Body of pancreas (tissue), 4 donors: ENCODE measurements around the gene USP24. TPM values are rescaled to one million over a fixed set of nuclear protein-coding genes. Genes with fewer than 3 reads are reported as not detected.
A peak's percentile ranks its signal among the peaks of the same experiment; 100 is the strongest.

Experiments
- ATAC-seq: fragments of 150-250 bp; one replicate; pipeline ENCODE4 v1.9.1; 2016
- DNase-seq, 4 donors: peaks; one replicate each; pipeline ENCODE4 v3.0.0-alpha.2; 2019
- H3K27ac ChIP-seq, 4 donors: fragments of 200-600 bp; sonication (generic); 1 replicate in 3 of 4; 2 replicates in 1 of 4; pipeline versions ENCODE4 v1.5.1 to v1.6.1; 2016 to 2019; ENCODE audit warnings: mild to moderate bottlenecking in 1 of 4, mixed read lengths in 1 of 4, moderate library complexity in 1 of 4
- H3K27me3 ChIP-seq, 2 donors: fragments of 200-600 bp; sonication (generic); one replicate each; pipeline ENCODE4 v1.6.0; 2016; ENCODE audit warnings: mild to moderate bottlenecking in 1 of 2
- H3K36me3 ChIP-seq, 2 donors: fragments of 200-600 bp; sonication (generic); replicated peaks in 1 of 2; 2 replicates each; pipeline ENCODE4 v1.5.1; 2016; ENCODE audit warnings: low read depth in 2 of 2; ENCODE audit not compliant: insufficient read depth in 1 of 2
- H3K4me1 ChIP-seq: fragments of 200-600 bp; sonication (generic); one replicate; pipeline ENCODE4 v1.6.0; 2016
- H3K4me3 ChIP-seq, 2 donors: fragments of 200-600 bp; sonication (generic); 1 replicate in 1 of 2; 2 replicates in 1 of 2; pipeline ENCODE4 v1.5.1; 2016 to 2019
- H3K9me3 ChIP-seq, 3 donors: fragments of 200-600 bp; sonication (generic); 1 replicate in 2 of 3; 2 replicates in 1 of 3; pipeline ENCODE4 v1.5.1; 2016
- POLR2A ChIP-seq, 3 donors: fragments of 450-650 bp; IDR thresholded peaks; one replicate each; pipeline ENCODE4 v1.6.1; 2016; ENCODE audit warnings: antibody characterized with exemption in 3 of 3, mild to moderate bottlenecking in 2 of 3
- WGBS, 2 donors: methylation state at CpG; one replicate each; pipeline ENCODE4 v1.1.5; 2017; 5-methylcytosine and 5-hydroxymethylcytosine counted together
- intact Hi-C: fragments of 100-400 bp; cut with DNase I; formaldehyde crosslinking; loops from one replicate; pipeline ENCODE4 v1.15.1; 2023
- total RNA-seq, 2 donors: library from RNA; depleted of rRNA; stranded (reverse); fragments of >200 nt; gene quantifications; one replicate each; pipeline ENCODE4 v1.1.0, GENCODE V29; 2016
- TF ChIP-seq, protein P1 (sequence below), 7 experiments: fragments of 450-650 bp in 4 of 7; fragments of 200-600 bp in 3 of 7; sonication (generic) in 3 of 7; IDR thresholded peaks; one replicate each; pipeline ENCODE4 v1.5.1; 2016 to 2019; ENCODE audit warnings: antibody characterized with exemption in 7 of 7

The USP24 gene
- total RNA-seq, 2 donors from 2014 or later: 28.3 to 68.6 TPM

DNA sequence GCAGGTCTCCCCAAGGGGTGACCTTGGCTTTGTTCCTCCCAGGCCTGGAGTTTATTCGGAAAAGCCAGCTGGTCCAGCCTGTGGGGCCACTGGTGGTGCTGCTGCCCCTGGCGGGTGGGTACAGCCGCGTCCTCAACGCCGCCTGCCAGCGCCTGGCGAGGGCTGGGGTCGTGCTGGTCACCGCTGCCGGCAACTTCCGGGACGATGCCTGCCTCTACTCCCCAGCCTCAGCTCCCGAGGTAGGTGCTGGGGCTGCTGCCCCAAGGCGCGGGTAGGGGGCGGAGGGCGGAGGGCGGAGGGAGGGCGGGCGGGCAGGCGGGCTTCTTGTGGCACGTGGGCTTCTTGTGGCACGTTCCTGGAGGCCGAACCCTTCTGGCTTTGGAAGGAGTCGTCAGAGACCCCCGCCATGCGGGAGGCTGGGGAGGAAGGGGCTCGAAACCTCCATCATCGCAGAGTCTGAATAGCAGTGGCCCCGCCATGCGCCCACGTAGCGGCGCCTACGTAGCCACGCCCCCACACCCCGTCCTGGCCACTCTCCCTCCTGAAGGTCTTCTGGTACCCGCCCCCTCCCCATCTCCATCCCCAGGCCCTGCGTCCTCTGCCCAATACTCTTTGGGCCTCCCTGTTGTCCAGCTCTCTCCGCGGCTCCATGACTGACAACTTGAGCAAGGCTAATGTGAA, 159.1 kb downstream of the USP24 start:
- no peak for DNase-seq
- Histone ChIP-seq H3K9me3 (no peaks in the 10 kb centered on the region), H3K36me3 (no peaks in the 10 kb centered on the region), H3K4me1 (no peaks in the 10 kb centered on the region), H3K27me3 (no peaks in the 10 kb centered on the region), H3K27ac (no peak overlapping the region), H3K4me3 (no peak overlapping the region)
- 89 to 97% methylated on average over 30 to 42 of the region's 42 CpGs for WGBS, 2 donors
- TF ChIP-seq, protein P1, sequence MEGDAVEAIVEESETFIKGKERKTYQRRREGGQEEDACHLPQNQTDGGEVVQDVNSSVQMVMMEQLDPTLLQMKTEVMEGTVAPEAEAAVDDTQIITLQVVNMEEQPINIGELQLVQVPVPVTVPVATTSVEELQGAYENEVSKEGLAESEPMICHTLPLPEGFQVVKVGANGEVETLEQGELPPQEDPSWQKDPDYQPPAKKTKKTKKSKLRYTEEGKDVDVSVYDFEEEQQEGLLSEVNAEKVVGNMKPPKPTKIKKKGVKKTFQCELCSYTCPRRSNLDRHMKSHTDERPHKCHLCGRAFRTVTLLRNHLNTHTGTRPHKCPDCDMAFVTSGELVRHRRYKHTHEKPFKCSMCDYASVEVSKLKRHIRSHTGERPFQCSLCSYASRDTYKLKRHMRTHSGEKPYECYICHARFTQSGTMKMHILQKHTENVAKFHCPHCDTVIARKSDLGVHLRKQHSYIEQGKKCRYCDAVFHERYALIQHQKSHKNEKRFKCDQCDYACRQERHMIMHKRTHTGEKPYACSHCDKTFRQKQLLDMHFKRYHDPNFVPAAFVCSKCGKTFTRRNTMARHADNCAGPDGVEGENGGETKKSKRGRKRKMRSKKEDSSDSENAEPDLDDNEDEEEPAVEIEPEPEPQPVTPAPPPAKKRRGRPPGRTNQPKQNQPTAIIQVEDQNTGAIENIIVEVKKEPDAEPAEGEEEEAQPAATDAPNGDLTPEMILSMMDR (IDR thresholded peaks at IDR 0.05): no peak
- TF ChIP-seq POLR2A (IDR thresholded peaks at IDR 0.05): no peak
- intact Hi-C loops: no loop called here
- ATAC-seq: no peak

DNA sequence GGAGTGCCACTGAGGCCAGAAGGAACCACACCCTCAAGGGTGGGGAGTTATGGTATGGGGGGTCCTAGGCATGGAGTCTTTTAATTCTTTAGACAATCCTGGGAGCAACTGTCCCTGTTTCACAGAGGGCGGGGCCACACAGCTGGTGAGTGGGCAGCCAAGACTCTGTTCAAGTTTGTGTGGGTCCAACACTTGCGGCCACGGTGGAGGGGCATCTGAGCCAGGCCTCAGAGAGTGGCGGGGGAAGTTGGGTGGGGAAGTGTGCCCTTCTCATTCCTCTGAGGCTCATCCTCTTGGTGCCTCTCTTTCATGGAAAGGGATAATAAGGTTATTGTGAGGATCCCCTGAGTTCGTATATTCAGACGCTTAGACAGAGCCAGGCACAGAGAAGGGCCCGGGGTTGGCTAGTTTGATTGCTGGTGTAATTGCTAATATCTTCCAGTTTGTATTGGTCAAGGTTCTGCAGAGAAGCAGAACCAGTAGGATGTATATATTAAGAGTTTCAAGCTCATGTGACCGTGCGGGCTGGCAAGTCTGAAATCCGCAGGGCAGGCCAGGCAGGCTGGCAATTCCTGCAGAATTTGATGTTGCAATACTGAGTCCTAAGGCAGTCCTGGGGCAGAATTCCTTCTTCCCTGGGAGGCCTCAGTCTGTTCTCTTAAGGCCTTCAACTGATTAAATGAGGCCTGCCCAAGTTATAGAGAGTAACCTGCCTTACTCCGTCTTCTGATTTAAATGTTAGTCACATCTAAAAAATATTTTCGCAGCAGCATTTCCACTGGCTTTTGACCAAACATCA, 159.9 kb downstream of the USP24 start:
- TF ChIP-seq POLR2A (IDR thresholded peaks at IDR 0.05): no peak
- TF ChIP-seq, protein P1 (IDR thresholded peaks at IDR 0.05): no peak
- no peak for ATAC-seq
- no peak overlapping the region for H3K27ac ChIP-seq
- H3K4me1 ChIP-seq: no peaks in the 10 kb centered on the region
- H3K27me3 ChIP-seq: no peaks in the 10 kb centered on the region
- 87 to 89% methylated on average over 11 to 12 of the region's 12 CpGs for WGBS, 2 donors
- no peaks in the 10 kb centered on the region for H3K36me3 ChIP-seq
- no peaks in the 10 kb centered on the region for H3K9me3 ChIP-seq
- intact Hi-C loops: no loop called here
- H3K4me3 ChIP-seq: no peak overlapping the region
- DNase-seq: no peak

DNA sequence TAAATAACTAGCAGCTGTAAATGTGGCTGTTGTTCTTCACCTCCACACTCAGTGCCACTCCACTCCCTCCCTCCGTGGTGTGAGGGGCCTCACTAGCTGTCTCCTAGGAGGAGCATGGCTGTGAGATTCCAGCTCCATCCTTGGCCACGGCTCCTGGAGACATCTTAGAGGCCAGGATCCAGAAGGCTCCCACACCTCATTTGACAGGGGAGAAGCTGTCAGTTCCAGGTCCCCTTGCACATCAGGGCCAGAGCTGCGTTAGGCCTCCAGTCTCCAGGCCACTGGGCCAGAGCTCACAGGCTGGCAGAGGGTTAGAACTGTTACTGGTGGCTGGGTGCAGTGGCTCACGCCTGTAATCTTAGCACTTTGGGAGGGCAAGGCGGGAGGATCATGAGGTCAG, 160.8 kb downstream of the USP24 start:
- no peak overlapping the region for H3K27ac ChIP-seq
- H3K27me3 ChIP-seq: no peaks in the 10 kb centered on the region
- TF ChIP-seq, protein P1 (IDR thresholded peaks at IDR 0.05): no peak
- TF ChIP-seq POLR2A (IDR thresholded peaks at IDR 0.05): no peak
- 90 to 92% methylated on average over 5 of the region's 5 CpGs for whole genome bisulfite sequencing, 2 donors
- H3K4me1 ChIP-seq: no peaks in the 10 kb centered on the region
- H3K4me3 ChIP-seq: no peak overlapping the region
- intact Hi-C loops: no loop called here
- DNase-seq: no peak
- H3K36me3 ChIP-seq: no peaks in the 10 kb centered on the region
- no peak for ATAC-seq
- no peaks in the 10 kb centered on the region for H3K9me3 ChIP-seq

DNA sequence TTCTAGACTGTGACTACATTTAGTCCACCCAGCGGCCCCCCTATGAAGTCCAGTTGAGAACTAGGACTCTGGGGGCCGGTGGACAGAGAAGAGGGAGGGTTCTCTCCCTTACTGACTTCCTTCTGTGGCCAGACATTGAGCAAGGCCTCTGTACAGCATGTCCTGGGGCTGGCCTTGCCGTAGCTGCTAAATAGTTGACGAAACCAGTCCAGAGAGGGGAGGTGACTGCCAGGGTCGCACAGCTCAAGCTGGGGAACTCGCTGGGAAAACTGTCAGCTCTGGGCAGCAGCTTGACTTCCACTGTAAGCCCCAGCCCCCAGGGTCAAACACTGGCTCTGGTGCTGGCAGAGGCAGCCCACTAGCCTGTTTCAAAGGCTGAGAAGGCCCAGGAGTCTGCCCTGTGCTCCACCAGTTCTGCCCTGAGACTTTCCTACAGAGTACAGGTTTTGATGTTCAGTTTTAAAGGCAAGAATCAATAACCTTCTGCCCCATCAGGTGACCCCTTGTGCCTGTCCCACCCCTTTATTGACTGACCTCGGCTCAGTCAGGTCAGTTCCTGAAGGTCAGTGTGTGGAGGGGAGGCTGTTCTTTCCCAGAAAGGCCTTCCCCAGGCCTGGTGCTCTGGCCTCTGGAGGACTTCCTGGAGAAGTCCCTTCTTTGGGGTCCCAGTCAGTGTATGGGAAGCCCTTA, 161.8 kb downstream of the USP24 start:
- no peaks in the 10 kb centered on the region for H3K36me3 ChIP-seq
- no peak overlapping the region for H3K27ac ChIP-seq
- H3K9me3 ChIP-seq: no peaks in the 10 kb centered on the region
- intact Hi-C loops: no loop called here
- ATAC-seq (no peak), DNase-seq (peak in 1 of 4 donors; percentile 40)
- TF ChIP-seq POLR2A (IDR thresholded peaks at IDR 0.05): no peak
- TF ChIP-seq, protein P1 (IDR thresholded peaks at IDR 0.05): no peak
- no peak overlapping the region for H3K4me3 ChIP-seq
- WGBS, 2 donors: 49 to 51% methylated on average over 4 to 7 of the region's 7 CpGs
- no peaks in the 10 kb centered on the region for H3K27me3 ChIP-seq
- no peaks in the 10 kb centered on the region for H3K4me1 ChIP-seq
